HCT116 (cell line): Measurements from ENCODE around the gene GALNT16. TPM values are rescaled to one million over a fixed set of nuclear protein-coding genes. Genes with fewer than 3 reads are reported as not detected.

ENCODE experiments used
- ATAC-seq: fragments of 200-7000 bp; cut with Tn5 transposase; 2 replicates; pipeline ENCODE4 v1.9.1; 2020; ENCODE audit warnings: mild to moderate bottlenecking, moderate library complexity
- BruUV-seq: library from RNA; stranded (reverse); fragments of 400-500 nt; replicated peaks from 2 replicates; lab custom pipeline; 2021; lab: Mats Ljungman, UMichigan
- CTCF ChIA-PET: fragments of 300-600 bp; sonication (Branson Sonifier 250); formaldehyde crosslinking; loops from one replicate; lab custom pipeline; 2021; ENCODE audit warnings: antibody characterized with exemption; lab: Charles Lee
- POLR2A ChIA-PET: fragments of 300-600, 350-600 bp; sonication (Branson Sonifier 250); formaldehyde crosslinking; loops from one replicate; lab custom pipeline; 2021; ENCODE audit warnings: antibody characterized with exemption; lab: Charles Lee
- RAD21 ChIA-PET, 2 experiments: fragments of 300-600 bp; sonication (Branson Sonifier 250); formaldehyde crosslinking; loops; one replicate each; lab custom pipeline; 2023; ENCODE audit warnings: low total read pairs in 2 of 2; ENCODE audit not compliant: uncharacterized antibody in 2 of 2, unreplicated experiment in 2 of 2, low non-redundant PET in 1 of 2; lab: Charles Lee
- DNase-seq: peaks from one replicate; pipeline ENCODE4 v3.0.0-alpha.2; 2010; ENCODE audit warnings: low read depth, low spot score
- H2AFZ ChIP-seq: fragments of 200-600 bp; shearing (Covaris generic), sonication (generic); 2 replicates; pipeline ENCODE4 v1.6.1; 2017; ENCODE audit warnings: low read depth, mixed run types, mixed read lengths, antibody characterized with exemption, low read length; ENCODE audit not compliant: poor library complexity, severe bottlenecking
- H3K27ac ChIP-seq: 2 replicates; pipeline ENCODE4 v1.5.1; 2012; ENCODE audit warnings: low read depth, low read length
- H3K27me3 ChIP-seq: fragments of 200-600 bp; sonication (generic); 2 replicates; pipeline ENCODE4 v1.6.1; 2016; ENCODE audit warnings: mixed run types, low read length, mixed read lengths; ENCODE audit not compliant: insufficient read depth
- H3K36me3 ChIP-seq, 2 experiments: fragments of 200-500 bp in 1 of 2; fragments of 200-600 bp in 1 of 2; sonication (Bioruptor generic) in 1 of 2; sonication (generic) in 1 of 2; 2 replicates each; pipeline versions ENCODE4 v1.5.1 to v1.6.1; 2014 to 2016; ENCODE audit warnings: low read length in 2 of 2, inconsistent platforms in 1 of 2, mixed read lengths in 1 of 2, mixed run types in 1 of 2; ENCODE audit not compliant: insufficient read depth in 2 of 2, control insufficient read depth in 1 of 2
- H3K4me1 ChIP-seq, 2 experiments: fragments of 200-600 bp in 1 of 2; sonication (generic) in 1 of 2; 2 replicates each; pipeline versions ENCODE4 v1.5.1 to v1.6.1; 2012 to 2017; ENCODE audit warnings: low read length in 2 of 2, inconsistent platforms in 1 of 2, mild to moderate bottlenecking in 1 of 2, mixed read lengths in 1 of 2, mixed run types in 1 of 2, moderate library complexity in 1 of 2; ENCODE audit not compliant: insufficient read depth in 2 of 2, control insufficient read depth in 1 of 2
- H3K4me2 ChIP-seq: fragments of 200-600 bp; sonication (generic); 2 replicates; pipeline ENCODE4 v1.6.1; 2017; ENCODE audit warnings: mixed run types, low read length, mixed read lengths
- H3K4me3 ChIP-seq, 2 experiments: fragments of 200-600 bp in 1 of 2; sonication (generic) in 1 of 2; replicated peaks in 1 of 2; 2 replicates each; pipeline ENCODE4 v1.5.1; 2011 to 2016; ENCODE audit warnings: low read length in 2 of 2, control low read depth in 1 of 2, low read depth in 1 of 2, mild to moderate bottlenecking in 1 of 2, mixed read lengths in 1 of 2, mixed run types in 1 of 2
- H3K79me2 ChIP-seq: fragments of 200-600 bp; sonication (generic); 2 replicates; pipeline ENCODE4 v1.6.1; 2017; ENCODE audit warnings: mild to moderate bottlenecking, mixed run types, low read length, moderate library complexity, mixed read lengths; ENCODE audit not compliant: insufficient read depth
- H3K9ac ChIP-seq: fragments of 200-600 bp; sonication (generic); 2 replicates; pipeline ENCODE4 v1.6.1; 2016; ENCODE audit warnings: low read length, mixed read lengths
- H3K9me2 ChIP-seq: fragments of 200-600 bp; sonication (generic), shearing (Covaris generic); 2 replicates; pipeline ENCODE4 v1.6.1; 2017; ENCODE audit warnings: mixed run types, mild to moderate bottlenecking, moderate library complexity; ENCODE audit not compliant: insufficient read depth
- H3K9me3 ChIP-seq, 2 experiments: fragments of 200-500 bp in 1 of 2; fragments of 200-600 bp in 1 of 2; sonication (Bioruptor generic) in 1 of 2; sonication (generic) in 1 of 2; 2 replicates each; pipeline ENCODE4 v1.6.1; 2014 to 2017; ENCODE audit warnings: low read length in 2 of 2, mixed read lengths in 2 of 2, inconsistent platforms in 1 of 2, low read depth in 1 of 2, mild to moderate bottlenecking in 1 of 2, mixed run types in 1 of 2, moderate library complexity in 1 of 2; ENCODE audit not compliant: control insufficient read depth in 1 of 2, insufficient read depth in 1 of 2
- H4K20me1 ChIP-seq: fragments of 200-600 bp; sonication (generic), shearing (Covaris generic); 2 replicates; pipeline ENCODE4 v1.6.1; 2017; ENCODE audit warnings: mixed run types, mild to moderate bottlenecking, moderate library complexity; ENCODE audit not compliant: insufficient read depth
- CEBPB ChIP-seq: IDR thresholded peaks from 2 replicates; pipeline ENCODE4 v1.6.1; 2012; ENCODE audit warnings: low read depth
- POLR2A ChIP-seq: IDR thresholded peaks from 2 replicates; pipeline ENCODE4 v1.7.0; 2011; ENCODE audit warnings: borderline replicate concordance; ENCODE audit not compliant: insufficient read depth, insufficient read length; ENCODE audit errors: extremely low read depth
- SIN3A ChIP-seq: IDR thresholded peaks from 2 replicates; pipeline ENCODE4 v1.6.1; 2012; ENCODE audit warnings: low read depth
- intact Hi-C: fragments of 100-400 bp; cut with micrococcal nuclease; formaldehyde crosslinking; loops from 2 replicates; pipeline ENCODE4 v1.10.0; 2022
- total RNA-seq: library from RNA; stranded (reverse); gene quantifications from one replicate; pipeline ENCODE4 v1.2.1, GENCODE V29; 2021; ENCODE audit not compliant: unreplicated experiment

Gene GALNT16
- total RNA-seq, 1 experiment from 2014 or later: 0.32 TPM

DNA sequence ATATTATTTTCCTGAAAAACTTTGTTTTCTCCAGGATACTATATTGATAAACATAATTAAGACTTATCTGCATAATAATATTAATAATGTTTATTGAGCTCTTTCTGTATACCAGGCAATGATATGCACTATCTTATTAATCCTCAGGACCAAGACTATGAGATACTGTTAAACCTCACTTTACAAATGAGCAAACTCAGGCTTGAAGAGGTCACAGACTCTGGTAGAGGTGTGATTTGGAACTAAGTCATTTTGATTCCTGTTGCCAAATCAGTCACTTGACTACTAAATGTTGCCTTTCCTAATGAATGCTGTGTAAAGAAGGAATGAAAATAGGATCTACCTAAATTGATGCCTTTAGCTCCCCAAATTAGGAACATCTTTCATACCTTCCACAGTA, 145.8 kb downstream of the GALNT16 start:
- DNase-seq (no peak), ATAC-seq (no peak)
- Histone ChIP-seq H3K4me3 (no peak overlapping the region), H3K9ac (no peak overlapping the region), H3K36me3 (no peaks in the 10 kb centered on the region), H3K27ac (no peak overlapping the region), H3K9me3 (no peaks in the 10 kb centered on the region), H3K27me3 (no peaks in the 10 kb centered on the region), H3K9me2 (no peaks in the 10 kb centered on the region), H3K79me2 (peaks cover 98% of the 10 kb centered on the region), H3K4me1 (no peaks in the 10 kb centered on the region), H3K4me2 (no peak overlapping the region), H4K20me1 (no peaks in the 10 kb centered on the region; the same call in 1 of the 2 replicates), H2AFZ (no peak overlapping the region)
- TF ChIP-seq SIN3A: no peak
- no peak for TF ChIP-seq CEBPB
- no peak for TF ChIP-seq POLR2A
- CTCF ChIA-PET: no interaction called here
- no TSS peak for BruUV-seq
- POLR2A ChIA-PET: interaction anchor here (0.8 kb wide), 1 partner anchor 1966 kb away, joined by 3 read pairs; no protein-coding TSS in a partner anchor
- intact Hi-C loops: no loop called here
- RAD21 ChIA-PET: no interaction called here

Other genes starting within 250 kb of the GALNT16 start
- gene DCAF5, start 107.0 kb upstream of the GALNT16 start, total RNA-seq: 27.1 TPM
- 20.2 TPM for gene EXD2, start 68.7 kb upstream of the GALNT16 start, total RNA-seq
- gene ERH, start 138.1 kb downstream of the GALNT16 start, total RNA-seq: 352 TPM
- 80.2 TPM for gene SLC39A9, start 138.5 kb downstream of the GALNT16 start, total RNA-seq
- 1.2 TPM for gene PLEKHD1, start 224.6 kb downstream of the GALNT16 start, total RNA-seq